OCI-LY7 (cell line): ENCODE results near the gene RNF182.

ENCODE experiments used
- EZH2phosphoT487 ChIP-seq: fragments of 200-600 bp; sonication (generic); IDR thresholded peaks from 2 replicates; pipeline ENCODE4 v1.6.1; 2018; ENCODE audit warnings: low read depth, borderline replicate concordance, mild to moderate bottlenecking, mixed run types, antibody characterized with exemption, low read length, moderate library complexity, mixed read lengths
- TF ChIP-seq, protein P1 (sequence below): fragments of 200-600 bp; sonication (generic); conservative IDR thresholded peaks from 2 replicates; pipeline ENCODE4 v1.5.1; 2014; ENCODE audit warnings: mild to moderate bottlenecking, antibody characterized with exemption, low read length, moderate library complexity, mixed read lengths

DNA sequence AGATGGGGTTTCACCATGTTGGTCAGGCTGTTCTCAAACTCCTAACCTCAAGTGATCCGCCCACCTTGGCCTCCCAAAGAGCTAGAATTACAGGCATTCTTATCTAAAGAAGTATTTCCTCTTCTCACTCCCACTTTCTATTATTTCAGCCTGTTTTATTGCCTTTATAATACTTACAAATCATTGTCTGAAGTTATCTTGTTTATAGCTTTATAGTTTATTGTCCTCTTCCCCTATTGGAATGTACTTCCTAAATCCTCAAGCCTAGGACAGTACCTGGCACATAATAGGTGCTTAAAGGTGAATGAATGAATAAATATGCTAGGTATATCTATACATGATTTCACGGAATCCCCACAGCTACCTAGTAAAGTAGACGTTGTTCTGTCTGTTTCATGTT is 37.8 kb upstream of the RNF182 start:
- TF ChIP-seq, protein P1, sequence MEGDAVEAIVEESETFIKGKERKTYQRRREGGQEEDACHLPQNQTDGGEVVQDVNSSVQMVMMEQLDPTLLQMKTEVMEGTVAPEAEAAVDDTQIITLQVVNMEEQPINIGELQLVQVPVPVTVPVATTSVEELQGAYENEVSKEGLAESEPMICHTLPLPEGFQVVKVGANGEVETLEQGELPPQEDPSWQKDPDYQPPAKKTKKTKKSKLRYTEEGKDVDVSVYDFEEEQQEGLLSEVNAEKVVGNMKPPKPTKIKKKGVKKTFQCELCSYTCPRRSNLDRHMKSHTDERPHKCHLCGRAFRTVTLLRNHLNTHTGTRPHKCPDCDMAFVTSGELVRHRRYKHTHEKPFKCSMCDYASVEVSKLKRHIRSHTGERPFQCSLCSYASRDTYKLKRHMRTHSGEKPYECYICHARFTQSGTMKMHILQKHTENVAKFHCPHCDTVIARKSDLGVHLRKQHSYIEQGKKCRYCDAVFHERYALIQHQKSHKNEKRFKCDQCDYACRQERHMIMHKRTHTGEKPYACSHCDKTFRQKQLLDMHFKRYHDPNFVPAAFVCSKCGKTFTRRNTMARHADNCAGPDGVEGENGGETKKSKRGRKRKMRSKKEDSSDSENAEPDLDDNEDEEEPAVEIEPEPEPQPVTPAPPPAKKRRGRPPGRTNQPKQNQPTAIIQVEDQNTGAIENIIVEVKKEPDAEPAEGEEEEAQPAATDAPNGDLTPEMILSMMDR = no peak
- no peak for TF ChIP-seq EZH2phosphoT487
